ENCODE results near the gene CST2.
"Not testable (repeated sequence)": the region's sequence is repeated elsewhere in the genome, so short reads cannot be mapped to it uniquely, and the experiment has no call there.

Gene CST2

GRCh38 chr20:23800865-23801264, 25.7 kb downstream of the CST2 start:
- DNase-seq, result no peak

DNA sequence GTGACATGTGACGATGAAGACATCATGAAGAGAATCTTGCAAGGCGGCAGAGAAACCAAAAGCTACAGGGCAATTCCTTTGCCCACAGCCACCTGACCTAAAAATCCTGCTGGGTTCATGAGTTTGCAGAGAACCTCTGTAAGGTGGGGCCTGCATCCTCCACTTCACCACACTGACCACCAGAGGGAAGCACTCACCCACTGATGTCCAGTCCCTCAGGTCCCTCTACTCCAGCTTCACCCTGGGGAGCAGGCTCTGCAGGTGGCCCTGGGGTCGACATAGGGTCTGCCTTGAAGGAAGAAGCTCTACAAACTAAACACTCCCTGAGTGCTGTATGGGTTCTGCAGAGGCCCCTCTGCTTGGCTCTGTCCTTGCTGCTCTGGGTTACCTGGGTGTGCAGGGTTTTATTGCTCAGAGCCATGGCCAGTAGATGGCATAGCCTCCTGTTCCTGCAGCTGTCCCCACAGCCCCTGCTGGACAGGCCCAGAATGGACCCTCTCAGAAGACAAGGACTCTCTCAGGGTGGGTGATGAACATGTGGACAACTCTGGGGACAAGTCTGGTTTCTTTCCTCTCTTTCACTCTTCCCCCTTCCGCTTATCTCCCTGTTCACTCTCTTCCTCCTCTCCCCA, 27.2 kb downstream of the CST2 start:
- DNase-seq, result not testable (repeated sequence)

DNA sequence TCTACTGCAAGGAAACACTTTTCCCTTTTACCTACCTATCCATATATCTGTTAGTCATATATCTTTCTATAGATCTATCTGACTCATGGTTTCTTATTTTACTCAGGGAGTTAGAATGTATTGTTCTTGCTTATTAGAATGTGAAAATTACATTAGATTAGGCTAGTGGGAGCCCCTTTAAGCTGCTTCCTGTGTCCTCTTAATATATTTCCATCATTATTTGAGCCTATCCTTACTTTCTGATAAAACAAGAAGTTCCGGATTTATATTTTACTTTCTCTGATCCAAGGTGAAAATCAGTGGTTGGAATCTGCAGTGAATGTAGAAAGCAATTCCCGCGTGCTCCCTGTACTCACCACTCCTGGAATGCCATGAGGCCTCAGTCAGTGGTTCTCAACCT, 31.0 kb downstream of the CST2 start:
- no peak for DNase-seq

GRCh38 chr20:23794841-23795240, 31.7 kb downstream of the CST2 start:
- DNase-seq, result no peak

DNA sequence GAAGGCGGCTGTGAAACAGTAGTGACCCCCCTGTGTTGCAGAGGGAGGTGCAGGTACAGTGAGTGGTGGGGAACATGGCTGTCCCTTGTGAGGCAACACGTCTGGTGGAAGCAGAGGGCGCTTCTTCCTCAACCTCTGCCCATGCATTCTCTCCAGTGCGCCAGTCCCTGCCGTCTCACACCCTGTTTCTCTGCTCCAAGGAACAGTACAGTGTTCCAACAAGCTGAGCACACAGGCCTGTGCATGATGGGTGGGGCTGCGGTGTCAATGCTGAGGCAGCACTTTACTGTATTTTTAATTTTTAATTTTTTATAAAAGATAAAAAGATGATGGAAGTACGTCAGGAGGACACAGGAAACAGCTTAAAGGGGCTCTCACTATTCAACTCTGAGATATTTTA, 32.5 kb downstream of the CST2 start:
- DNase-seq, result no peak

GRCh38 chr20:23783447-23783846, 43.1 kb downstream of the CST2 start:
- no peak for DNase-seq

DNA sequence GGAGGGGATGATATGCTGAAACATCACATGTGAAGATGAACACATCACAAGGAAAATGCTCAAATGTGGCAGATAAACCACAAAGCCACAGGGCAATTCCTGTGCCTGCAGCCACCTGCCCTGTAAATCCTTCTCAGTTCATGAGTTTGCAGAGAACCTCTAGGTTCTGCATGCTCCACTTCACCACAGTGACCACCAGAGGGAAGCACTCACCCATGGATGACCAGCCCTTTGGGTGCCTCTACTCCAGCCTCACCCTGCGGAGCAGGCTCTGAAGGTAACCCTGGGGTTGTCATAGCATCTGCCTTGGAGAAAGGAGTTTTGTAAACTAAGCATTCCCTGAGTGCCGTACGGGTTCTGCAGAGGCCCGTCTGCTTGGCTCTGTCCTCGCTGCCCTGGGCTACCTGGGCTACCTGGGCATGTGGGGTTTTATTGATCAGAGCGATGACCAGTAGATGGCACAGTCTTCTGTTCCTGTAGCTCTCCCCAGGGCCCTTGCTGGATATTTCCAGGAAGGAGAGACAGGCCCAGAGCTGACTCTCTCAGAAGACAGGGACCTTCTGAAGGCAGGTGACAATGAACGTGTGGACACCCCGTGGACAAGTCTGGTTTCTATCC, 44.1 kb downstream of the CST2 start:
- no peak for DNase-seq

DNA sequence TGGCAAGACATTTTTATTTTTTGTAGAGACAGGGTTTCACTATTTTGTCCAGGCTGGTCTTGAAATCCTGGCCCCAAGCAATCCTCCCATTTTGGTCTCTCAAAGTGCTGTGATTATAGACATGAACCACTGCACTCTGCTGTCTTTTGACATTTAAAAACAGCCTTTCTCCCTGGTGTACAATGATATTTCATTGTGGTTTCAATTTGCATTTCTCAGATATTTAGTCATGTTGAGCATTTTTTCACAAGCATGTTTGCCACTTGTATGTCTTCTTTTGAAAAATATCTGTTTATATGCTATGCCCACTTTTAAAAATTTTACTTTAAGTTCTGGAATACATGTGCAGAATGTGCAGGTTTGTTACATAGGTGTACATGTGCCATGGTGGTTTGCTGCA, 47.9 kb downstream of the CST2 start:
- DNase-seq, result not testable (repeated sequence)

DNA sequence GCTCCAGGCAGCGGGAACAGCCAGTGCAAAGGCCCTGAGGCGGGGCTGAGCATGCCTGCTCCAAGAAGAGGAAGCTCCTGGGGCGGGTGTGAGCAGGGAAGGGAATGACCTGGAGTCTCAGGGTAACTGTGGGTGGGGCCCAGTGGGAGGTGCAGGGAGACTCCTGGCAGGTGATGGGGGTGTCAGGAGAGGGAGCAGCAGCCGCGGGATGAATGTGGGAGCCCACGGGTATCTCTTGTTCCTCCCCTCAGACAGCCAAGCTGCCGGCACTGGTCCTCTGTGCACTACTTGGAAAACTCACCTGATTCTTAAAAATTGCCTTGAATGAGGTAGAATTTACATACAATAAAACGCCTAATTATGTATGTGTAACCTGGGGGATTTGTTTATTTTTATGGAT, 49.1 kb downstream of the CST2 start:
- not testable (repeated sequence) for DNase-seq

DNA sequence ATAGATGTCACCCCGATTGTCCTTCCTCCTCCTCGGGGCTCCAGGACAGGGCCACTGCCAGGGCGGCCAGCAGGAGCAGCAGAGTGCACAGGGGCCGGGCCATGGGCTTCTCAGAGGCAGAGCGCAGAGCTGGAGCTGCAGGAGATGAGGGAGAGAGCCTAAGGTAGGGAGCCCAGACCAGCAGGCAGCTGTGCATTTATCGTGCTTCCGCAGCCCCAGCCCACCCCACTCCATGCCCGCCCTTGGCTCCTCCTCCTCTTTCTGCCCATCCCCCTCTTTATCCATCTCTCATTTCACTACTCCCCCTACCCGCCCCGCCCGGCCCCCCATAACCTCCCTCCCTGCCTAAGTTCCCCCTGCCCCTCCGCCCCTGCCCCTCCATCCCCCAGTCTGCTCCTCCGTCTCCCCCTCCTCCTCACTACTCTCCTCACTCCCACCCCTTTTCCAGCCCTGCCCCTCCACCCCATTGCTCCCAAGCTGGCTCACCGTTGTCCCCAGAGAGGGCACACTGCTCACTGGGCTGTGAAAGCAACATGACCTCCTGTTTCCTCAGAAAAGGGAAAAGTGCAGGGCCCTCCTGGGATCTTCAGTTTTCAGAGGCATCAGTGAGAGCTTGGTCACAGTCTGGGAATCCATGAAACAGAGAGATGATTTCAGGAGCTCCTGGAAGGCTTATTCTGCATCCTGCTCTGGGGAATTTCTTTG, 50.3 kb downstream of the CST2 start:
- no peak for DNase-seq

- no peak for DNase-seq
Measured at GRCh38 chr20:23774081-23774480, 52.4 kb downstream of the CST2 start.
